Heart right ventricle (tissue), 16 donors: Measurements from ENCODE around the gene PLA2G15. TPM values are rescaled to one million over a fixed set of nuclear protein-coding genes. Genes with fewer than 3 reads are reported as not detected.
A peak's percentile ranks its signal among the peaks of the same experiment; 100 is the strongest.

Experiments
- ATAC-seq, 8 donors: fragments of 200-7000 bp; cut with Tn5 transposase; one replicate each; pipeline ENCODE4 v1.9.1; 2020; ENCODE audit warnings: mild to moderate bottlenecking in 8 of 8, moderate library complexity in 8 of 8, moderate number of reproducible peaks in 1 of 8
- DNase-seq, 2 donors: peaks; one replicate each; pipeline ENCODE4 v3.0.0-alpha.2; 2020
- H3K27ac ChIP-seq, 10 donors: fragments of 200-600 bp; sonication (generic) in 2 of 10; one replicate each; pipeline versions ENCODE4 v1.5.0 to v1.8.0; 2020 to 2022; ENCODE audit warnings: mild to moderate bottlenecking in 3 of 10
- H3K27me3 ChIP-seq, 7 donors: fragments of 200-600 bp; one replicate each; pipeline ENCODE4 v1.8.0; 2021 to 2022; ENCODE audit warnings: mild to moderate bottlenecking in 2 of 7
- H3K36me3 ChIP-seq, 9 donors: fragments of 200-600 bp; sonication (generic) in 1 of 9; one replicate each; pipeline versions ENCODE4 v1.5.0 to v1.8.0; 2020 to 2022; ENCODE audit warnings: mild to moderate bottlenecking in 2 of 9
- H3K4me1 ChIP-seq, 9 donors: fragments of 200-600 bp; sonication (generic) in 1 of 9; one replicate each; pipeline versions ENCODE4 v1.5.0 to v1.8.0; 2020 to 2022; ENCODE audit warnings: mild to moderate bottlenecking in 4 of 9
- H3K4me3 ChIP-seq, 10 donors: fragments of 200-600 bp; sonication (generic) in 2 of 10; one replicate each; pipeline versions ENCODE4 v1.5.0 to v1.8.0; 2020 to 2022; ENCODE audit warnings: mild to moderate bottlenecking in 7 of 10, moderate library complexity in 2 of 10
- H3K9me3 ChIP-seq, 11 donors: fragments of 200-600 bp in 10 of 11; sonication (generic) in 2 of 11; one replicate each; pipeline versions ENCODE4 v1.5.0 to v1.8.0; 2013 to 2022; ENCODE audit warnings: mild to moderate bottlenecking in 2 of 11, control low read depth in 1 of 11, moderate library complexity in 1 of 11
- WGBS, 2 donors: extraction: QIAGEN DNeasy Blood & Tissue Kit; methylation state at CpG; one replicate each; pipeline ENCODE4 v1.1.7; 2013; ENCODE audit warnings: inconsistent platforms in 1 of 2; 5-methylcytosine and 5-hydroxymethylcytosine counted together
- intact Hi-C, 10 donors: fragments of 100-400 bp; cut with DNase I; formaldehyde crosslinking; loops; one replicate each; pipeline versions ENCODE4 v1.11.1 to v1.14.2; 2022
- polyA plus RNA-seq, 2 donors: library from polyadenylated mRNA; stranded (reverse); fragments of 200-250 nt; gene quantifications; one replicate each; pipeline ENCODE4 v1.2.3, GENCODE V29; 2013
- total RNA-seq, 10 donors: library from RNA; stranded (reverse); fragmentation: NEBNext Ultra II Directional in 3 of 10; extraction: Animal tissue kit (Norgen Biotek cat#: 25700) in 3 of 10; gene quantifications; one replicate each; pipeline versions ENCODE4 v1.2.1 to v1.2.4, GENCODE V29; 2021 to 2023
- TF ChIP-seq, protein P1 (sequence below), 9 donors: fragments of 200-600 bp; sonication (generic) in 2 of 9; IDR thresholded peaks; one replicate each; pipeline versions ENCODE4 v1.5.0 to v1.8.0; 2021 to 2022; ENCODE audit warnings: antibody characterized with exemption in 9 of 9, mild to moderate bottlenecking in 5 of 9, moderate library complexity in 1 of 9
- donor health status: Arrhythmogenic right ventricular cardiomyopathy.
- donor health status: ischemic (EF 13 %, LVEDD 7.1; RV severe dilation, severe dysfunction).
- donor health status: healthy with polysubstance abuse.
- donor health status: DM: no; HTN: yes; CAD: no.
- donor health status: DM: no; HTN: no; CAD: no.
- donor health status: ischemic (EF 25% LVEDD 6.9; RV normal size, moderate dysfunction).
- donor health status: ischemic (EF 25% LVEDD 5.7; RV mildly dilated, moderate dysfunction).
- donor health status: healthy.
- donor health status: DM: yes; HTN: yes; CAD: no.
- donor health status: Ischemic cardiomyopathy.
- donor health status: ischemic (EF 35%, LVEDD 5.7; RV mildly dilated, moderate dysfunction).
- donor health status: nonischemic (EF 11% LVEDD 7.7; RV severe dilation, severe dysfunction).
- donor health status: DM: yes; HTN: yes; CAD: no.
- donor health status: PGD.
- donor health status: ischemic (EF 29% LVEDD 5.4; RV normal size, mild dysfunction).
- donor health status: nonischemic (EF 23%, LVEDD 6.1; RV moderate dilation, normal function).

The PLA2G15 gene
- total and polyA plus RNA-seq, 12 donors, result 31.0 to 62.1 (median 38.8) TPM

GRCh38 chr16:68229431-68230175 lies 15.6 kb upstream of the PLA2G15 start:
- Histone ChIP-seq H3K36me3 (peaks cover 0 to 50% (median 0%) of the 10 kb centered on the region in 9 donors), H3K9me3 (no peaks in the 10 kb centered on the region), H3K27me3 (no peaks in the 10 kb centered on the region), H3K4me1 (peaks cover 3 to 33% (median 23%) of the 10 kb centered on the region in 9 donors), H3K4me3 (no peak overlapping the region), H3K27ac (peak overlapping the region in 1 of 10 donors; percentile 43)
- 64 to 69% methylated on average over 4 of the region's 4 CpGs for WGBS, 2 donors
- DNase-seq (no peak), ATAC-seq (peak; percentile 11 to 57 (median 38))
- TF ChIP-seq, protein P1, sequence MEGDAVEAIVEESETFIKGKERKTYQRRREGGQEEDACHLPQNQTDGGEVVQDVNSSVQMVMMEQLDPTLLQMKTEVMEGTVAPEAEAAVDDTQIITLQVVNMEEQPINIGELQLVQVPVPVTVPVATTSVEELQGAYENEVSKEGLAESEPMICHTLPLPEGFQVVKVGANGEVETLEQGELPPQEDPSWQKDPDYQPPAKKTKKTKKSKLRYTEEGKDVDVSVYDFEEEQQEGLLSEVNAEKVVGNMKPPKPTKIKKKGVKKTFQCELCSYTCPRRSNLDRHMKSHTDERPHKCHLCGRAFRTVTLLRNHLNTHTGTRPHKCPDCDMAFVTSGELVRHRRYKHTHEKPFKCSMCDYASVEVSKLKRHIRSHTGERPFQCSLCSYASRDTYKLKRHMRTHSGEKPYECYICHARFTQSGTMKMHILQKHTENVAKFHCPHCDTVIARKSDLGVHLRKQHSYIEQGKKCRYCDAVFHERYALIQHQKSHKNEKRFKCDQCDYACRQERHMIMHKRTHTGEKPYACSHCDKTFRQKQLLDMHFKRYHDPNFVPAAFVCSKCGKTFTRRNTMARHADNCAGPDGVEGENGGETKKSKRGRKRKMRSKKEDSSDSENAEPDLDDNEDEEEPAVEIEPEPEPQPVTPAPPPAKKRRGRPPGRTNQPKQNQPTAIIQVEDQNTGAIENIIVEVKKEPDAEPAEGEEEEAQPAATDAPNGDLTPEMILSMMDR (IDR thresholded peaks at IDR 0.05), result peak; percentile 85 to 94 (median 91)
- intact Hi-C loops, result loop anchor here (2.0 to 10.0 kb wide), 11 partner anchors 135 to 415 kb away; partner anchors contain the start of genes DPEP2 (in 2 of the 10) and NFATC3 (in 2 of the 10)

DNA sequence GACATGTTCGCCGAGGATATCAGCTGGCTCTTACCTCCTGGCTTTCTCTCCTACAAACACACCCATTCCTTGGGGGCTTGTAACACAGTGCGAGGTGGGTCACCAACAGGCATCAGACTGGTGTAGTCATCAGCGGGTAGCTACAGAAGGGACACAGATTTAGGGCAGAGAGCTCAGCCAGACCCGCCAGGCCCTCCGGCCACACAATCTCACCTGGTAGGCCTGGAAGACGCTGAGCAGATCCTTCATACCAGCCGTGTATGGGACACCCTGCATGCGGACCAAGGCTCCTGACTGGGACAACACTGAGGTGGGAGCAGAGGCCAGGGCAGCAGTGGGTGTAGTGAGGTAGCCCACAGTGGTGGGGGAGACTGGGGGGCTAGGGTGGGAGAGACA lies 15.0 kb upstream of the PLA2G15 start:
- TF ChIP-seq, protein P1 (IDR thresholded peaks at IDR 0.05), result no peak
- H3K36me3 ChIP-seq, result peaks cover 0 to 44% (median 0%) of the 10 kb centered on the region in 9 donors
- H3K9me3 ChIP-seq, result no peaks in the 10 kb centered on the region
- no peaks in the 10 kb centered on the region for H3K27me3 ChIP-seq
- DNase-seq, result no peak
- 91 to 95% methylated on average over 9 of the region's 9 CpGs for WGBS, 2 donors
- no peak overlapping the region for H3K27ac ChIP-seq
- peaks cover 3 to 33% (median 23%) of the 10 kb centered on the region in 9 donors for H3K4me1 ChIP-seq
- no peak overlapping the region for H3K4me3 ChIP-seq
- no peak for ATAC-seq
- intact Hi-C loops, result loop anchor here in 5 of 10 donors (5.0 to 10.0 kb wide), 4 partner anchors 145 to 413 kb away; partner anchors contain the start of genes DPEP2 (in 2 of the 5) and NFATC3 (in 1 of the 5)

DNA sequence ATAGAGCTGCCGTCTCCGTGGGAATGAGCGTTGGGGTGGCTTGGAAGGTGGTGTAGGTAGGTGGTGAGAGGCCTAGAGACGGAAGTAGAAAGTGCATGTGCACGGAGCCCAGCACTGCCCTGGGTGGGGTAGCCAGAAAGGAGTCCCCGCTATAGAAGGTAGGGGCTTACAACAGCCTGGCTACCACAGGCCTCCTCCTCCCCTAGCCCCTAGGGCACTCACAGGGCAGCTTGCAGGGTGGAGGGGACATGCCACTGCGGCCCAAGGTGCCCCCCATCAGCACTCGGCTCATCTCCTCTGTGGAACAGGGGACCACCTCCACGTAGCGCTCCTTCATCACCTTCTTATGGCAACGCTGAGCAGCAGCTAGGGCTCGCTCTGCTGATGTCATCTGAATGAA lies 14.2 kb upstream of the PLA2G15 start:
- Histone ChIP-seq H3K36me3 (peaks cover 0 to 42% (median 0%) of the 10 kb centered on the region in 9 donors), H3K27me3 (peaks cover 0 to 6% (median 0%) of the 10 kb centered on the region in 7 donors), H3K27ac (no peak overlapping the region), H3K4me1 (peaks cover 3 to 37% (median 28%) of the 10 kb centered on the region in 9 donors), H3K9me3 (no peaks in the 10 kb centered on the region), H3K4me3 (no peak overlapping the region)
- 92 to 94% methylated on average over 12 of the region's 12 CpGs for whole genome bisulfite sequencing, 2 donors
- no peak for DNase-seq
- no peak for ATAC-seq
- intact Hi-C loops, result loop anchor here in 5 of 10 donors (5.0 to 10.0 kb wide), 4 partner anchors 146 to 414 kb away; partner anchors contain the start of genes DPEP2 (in 2 of the 5) and NFATC3 (in 1 of the 5)
- TF ChIP-seq, protein P1 (IDR thresholded peaks at IDR 0.05), result no peak

DNA sequence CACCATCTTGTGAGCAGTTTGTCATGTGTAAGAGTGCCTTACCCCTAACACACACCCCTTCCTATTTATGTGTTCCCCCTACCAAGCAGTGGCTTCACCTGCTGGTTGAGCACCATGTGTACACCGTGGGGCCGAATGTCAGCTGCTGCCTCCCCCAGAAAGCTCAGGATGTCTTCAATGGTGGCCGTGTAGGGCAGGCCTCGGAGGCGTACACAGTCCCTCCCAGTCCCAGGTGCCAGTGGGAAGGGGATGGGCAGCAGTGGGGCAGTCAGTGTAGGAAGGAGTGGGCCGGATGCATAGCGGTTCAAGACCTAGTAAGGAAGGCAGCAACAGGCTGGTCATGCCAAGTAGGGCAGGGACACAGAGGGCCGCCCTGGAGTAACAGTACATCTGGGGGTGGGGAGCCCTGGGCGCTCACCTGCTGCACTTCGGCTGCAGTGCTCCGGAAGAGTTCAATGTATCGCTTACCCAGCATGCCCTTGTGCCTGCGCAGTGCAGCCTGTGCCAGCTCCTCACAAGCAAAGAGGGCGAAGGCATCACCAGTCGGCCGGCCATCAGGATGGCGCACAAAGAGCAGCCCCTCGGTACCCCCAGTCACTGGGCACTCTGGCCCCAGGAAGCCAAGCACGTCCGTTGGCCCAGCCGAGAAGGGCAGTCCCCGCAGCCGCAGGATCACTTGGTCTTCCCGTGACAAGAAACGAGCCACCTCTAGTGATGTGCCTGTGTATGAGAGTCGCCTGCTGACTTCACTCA lies 13.6 kb upstream of the PLA2G15 start:
- H3K9me3 ChIP-seq, result no peaks in the 10 kb centered on the region
- no peak for ATAC-seq
- intact Hi-C loops, result loop anchor here in 5 of 10 donors (5.0 to 10.0 kb wide), 4 partner anchors 147 to 414 kb away; partner anchors contain the start of genes DPEP2 (in 2 of the 5) and NFATC3 (in 1 of the 5)
- peaks cover 0 to 12% (median 0%) of the 10 kb centered on the region in 7 donors for H3K27me3 ChIP-seq
- no peak for DNase-seq
- H3K4me3 ChIP-seq, result no peak overlapping the region
- peaks cover 0 to 36% (median 0%) of the 10 kb centered on the region in 9 donors for H3K36me3 ChIP-seq
- TF ChIP-seq, protein P1 (IDR thresholded peaks at IDR 0.05), result no peak
- 92% methylated on average over 26 of the region's 26 CpGs for WGBS, 2 donors
- H3K4me1 ChIP-seq, result peaks cover 4 to 43% (median 34%) of the 10 kb centered on the region in 9 donors
- H3K27ac ChIP-seq, result no peak overlapping the region
